ENCODE data around the gene PPP1CC.

Gene PPP1CC

GRCh38 chr12:110720516-110720915 lies 22.2 kb downstream of the PPP1CC start:
- DNase-seq = no peak

GRCh38 chr12:110718222-110718908 lies 24.3 kb downstream of the PPP1CC start:
- DNase-seq = no peak

- DNase-seq = no peak
Observed at GRCh38 chr12:110717037-110717436, 25.7 kb downstream of the PPP1CC start.

GRCh38 chr12:110708917-110709316 lies 33.8 kb downstream of the PPP1CC start:
- no peak for DNase-seq

- no peak for DNase-seq
Observed at GRCh38 chr12:110705309-110705708, 37.4 kb downstream of the PPP1CC start.

GRCh38 chr12:110704750-110705149 lies 37.9 kb downstream of the PPP1CC start:
- DNase-seq = peak; percentile 4

GRCh38 chr12:110704231-110704630 lies 38.5 kb downstream of the PPP1CC start:
- no peak for DNase-seq

GRCh38 chr12:110702081-110702480 lies 40.6 kb downstream of the PPP1CC start:
- DNase-seq = no peak

GRCh38 chr12:110699591-110700445 lies 42.9 kb downstream of the PPP1CC start:
- DNase-seq = no peak

- DNase-seq = peak; percentile 90
Observed at GRCh38 chr12:110698171-110698902, 44.4 kb downstream of the PPP1CC start.

- no peak for DNase-seq
Observed at GRCh38 chr12:110697236-110697635, 45.5 kb downstream of the PPP1CC start.

GRCh38 chr12:110696283-110696682 lies 46.4 kb downstream of the PPP1CC start:
- no peak for DNase-seq

GRCh38 chr12:110694330-110694901 lies 48.3 kb downstream of the PPP1CC start:
- DNase-seq = no peak

GRCh38 chr12:110693731-110694130 lies 49.0 kb downstream of the PPP1CC start:
- no peak for DNase-seq

- DNase-seq = no peak
Observed at GRCh38 chr12:110690127-110690430, 52.6 kb downstream of the PPP1CC start.

- DNase-seq = no peak
Observed at GRCh38 chr12:110689281-110690126, 53.2 kb downstream of the PPP1CC start.

GRCh38 chr12:110688446-110689280 lies 54.0 kb downstream of the PPP1CC start, which contains the start of gene HVCN1:
Gene HVCN1 (minus strand): TSS chr12:110689115. CDS start chr12:110683245, 5,870 bp downstream.
- DNase-seq = no peak

GRCh38 chr12:110687396-110688169 lies 55.1 kb downstream of the PPP1CC start:
- DNase-seq = peak; percentile 14

GRCh38 chr12:110686294-110686903 lies 56.3 kb downstream of the PPP1CC start:
- DNase-seq = no peak

- no peak for DNase-seq
Observed at GRCh38 chr12:110684312-110684836, 58.3 kb downstream of the PPP1CC start.

Data from NCI-H226 (cell line).